ENCODE results near the gene MLIP.

GRCh38 chr6:54262499-54262898, 151.3 kb downstream of the MLIP start:
- no peak for TF ChIP-seq CTCF (IDR thresholded peaks at IDR 0.05)
- TF ChIP-seq POLR2A (IDR thresholded peaks at IDR 0.05), result no peak

Data from lower leg skin (tissue), 3 donors.